ENCODE results near the gene CACNA1G.

- no peak for TF ChIP-seq CTCF (conservative IDR thresholded peaks at IDR 0.05; ENCODE audit: low read length)
- no peak for TF ChIP-seq EZH2phosphoT487 (IDR thresholded peaks at IDR 0.05; ENCODE audit: borderline replicate concordance, low read depth, low read length)
Measured at GRCh38 chr17:50637829-50638605, 77.5 kb downstream of the CACNA1G start.
